ENCODE data around the gene PLA2G15. TPM values are rescaled to one million over a fixed set of nuclear protein-coding genes. Genes with fewer than 3 reads are reported as not detected.

PLA2G15 gene
- total and polyA plus RNA-seq, 2 of the 13 experiments (the other 11 are each of a cell fraction or from before 2014, with no cell fraction given) = 14.4 to 23.7 TPM

GRCh38 chr16:68234188-68235107 lies 10.7 kb upstream of the PLA2G15 start (continued):
- TF ChIP-seq THAP7 (CRISPR knock-in tag; IDR thresholded peaks at IDR 0.05) = 0 out of 2 replicates have a peak, but pooled peaks have one; percentile 58
- TF ChIP-seq ZBTB40 (IDR thresholded peaks at IDR 0.05) = no peak
- no peak for TF ChIP-seq ZBTB40 (CRISPR knock-in tag; IDR thresholded peaks at IDR 0.05)
- TF ChIP-seq SOX13 (IDR thresholded peaks at IDR 0.05) = no peak
- TF ChIP-seq SOX13 (CRISPR knock-in tag; conservative IDR thresholded peaks at IDR 0.05 in 1 of 2, IDR thresholded peaks at IDR 0.05 in 1 of 2) = peak in 1 of 2 experiments; percentile 64; a peak in 3 of 4 replicates
- TF ChIP-seq MED8 (CRISPR knock-in tag; IDR thresholded peaks at IDR 0.05; ENCODE audit: insufficient replicate concordance) = no peak
- TF ChIP-seq, protein P1, sequence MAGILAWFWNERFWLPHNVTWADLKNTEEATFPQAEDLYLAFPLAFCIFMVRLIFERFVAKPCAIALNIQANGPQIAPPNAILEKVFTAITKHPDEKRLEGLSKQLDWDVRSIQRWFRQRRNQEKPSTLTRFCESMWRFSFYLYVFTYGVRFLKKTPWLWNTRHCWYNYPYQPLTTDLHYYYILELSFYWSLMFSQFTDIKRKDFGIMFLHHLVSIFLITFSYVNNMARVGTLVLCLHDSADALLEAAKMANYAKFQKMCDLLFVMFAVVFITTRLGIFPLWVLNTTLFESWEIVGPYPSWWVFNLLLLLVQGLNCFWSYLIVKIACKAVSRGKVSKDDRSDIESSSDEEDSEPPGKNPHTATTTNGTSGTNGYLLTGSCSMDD (CRISPR knock-in tag; IDR thresholded peaks at IDR 0.05) = no peak
- TF ChIP-seq, protein P2, sequence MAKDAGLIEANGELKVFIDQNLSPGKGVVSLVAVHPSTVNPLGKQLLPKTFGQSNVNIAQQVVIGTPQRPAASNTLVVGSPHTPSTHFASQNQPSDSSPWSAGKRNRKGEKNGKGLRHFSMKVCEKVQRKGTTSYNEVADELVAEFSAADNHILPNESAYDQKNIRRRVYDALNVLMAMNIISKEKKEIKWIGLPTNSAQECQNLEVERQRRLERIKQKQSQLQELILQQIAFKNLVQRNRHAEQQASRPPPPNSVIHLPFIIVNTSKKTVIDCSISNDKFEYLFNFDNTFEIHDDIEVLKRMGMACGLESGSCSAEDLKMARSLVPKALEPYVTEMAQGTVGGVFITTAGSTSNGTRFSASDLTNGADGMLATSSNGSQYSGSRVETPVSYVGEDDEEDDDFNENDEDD (CRISPR knock-in tag; IDR thresholded peaks at IDR 0.05; ENCODE audit: borderline replicate concordance) = no peak
- no peak for TF ChIP-seq ZNF747 (CRISPR knock-in tag; IDR thresholded peaks at IDR 0.05; ENCODE audit: borderline replicate concordance)
- peak; percentile 37 for TF ChIP-seq TARDBP (CRISPR knock-in tag; IDR thresholded peaks at IDR 0.05)
- no peak for TF ChIP-seq TFE3 (CRISPR knock-in tag; IDR thresholded peaks at IDR 0.05)
- peak; percentile 59; the same call in 1 of the 2 replicates for TF ChIP-seq ETV5 (CRISPR knock-in tag; IDR thresholded peaks at IDR 0.05; ENCODE audit: borderline replicate concordance)
- TF ChIP-seq PLRG1 (conservative IDR thresholded peaks at IDR 0.05) = no peak
- TF ChIP-seq, protein P3, sequence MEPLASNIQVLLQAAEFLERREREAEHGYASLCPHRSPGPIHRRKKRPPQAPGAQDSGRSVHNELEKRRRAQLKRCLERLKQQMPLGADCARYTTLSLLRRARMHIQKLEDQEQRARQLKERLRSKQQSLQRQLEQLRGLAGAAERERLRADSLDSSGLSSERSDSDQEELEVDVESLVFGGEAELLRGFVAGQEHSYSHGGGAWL (CRISPR knock-in tag; IDR thresholded peaks at IDR 0.05) = no peak

Measured in HepG2 (cell line).